DND-41 (cell line): ENCODE data around the gene SND1.

ENCODE experiments used
- CTCF ChIP-seq: IDR thresholded peaks from 2 replicates; pipeline ENCODE4 v1.5.1; 2012; ENCODE audit warnings: borderline replicate concordance, low read length, moderate library complexity, mild to moderate bottlenecking; ENCODE audit not compliant: poor library complexity, severe bottlenecking; ENCODE audit errors: extremely low read depth
- EZH2 ChIP-seq: IDR thresholded peaks from 3 replicates; pipeline ENCODE4 v1.6.1; 2012; ENCODE audit warnings: borderline replicate concordance, low read depth, mild to moderate bottlenecking, moderate library complexity, low read length, inconsistent platforms; ENCODE audit not compliant: severe bottlenecking

- TF ChIP-seq EZH2 (no peak), CTCF (no peak)
These were observed 82.0 kb downstream of the SND1 start for GRCh38 chr7:127733986-127734385.
